GM12878 (cell line): ENCODE results near the gene MLST8.

Source experiments
- CREB1 ChIP-seq: IDR thresholded peaks from 2 replicates; pipeline ENCODE4 v1.6.1; 2012; ENCODE audit warnings: low read depth, mild to moderate bottlenecking, inconsistent platforms
- CTCF ChIP-seq, 3 experiments: IDR thresholded peaks in 2 of 3; conservative IDR thresholded peaks in 1 of 3; 2 replicates each; pipeline ENCODE4 v1.5.1; 2011; ENCODE audit warnings: low read depth in 3 of 3, low read length in 3 of 3, mild to moderate bottlenecking in 3 of 3, control low read depth in 2 of 3, moderate library complexity in 2 of 3, inconsistent platforms in 1 of 3, mixed read lengths in 1 of 3; ENCODE audit not compliant: control insufficient read depth in 2 of 3, insufficient read depth in 1 of 3; ENCODE audit errors: extremely low read depth in 1 of 3
- EGR1 ChIP-seq, 2 experiments: IDR thresholded peaks; 1 replicate in 1 of 2; 2 replicates in 1 of 2; pipeline ENCODE4 v1.6.1; 2011 to 2012; ENCODE audit warnings: low read depth in 2 of 2, low read length in 2 of 2, borderline replicate concordance in 1 of 2, mild to moderate bottlenecking in 1 of 2, moderate library complexity in 1 of 2
- HDAC2 ChIP-seq: fragments of 200-600 bp; sonication (generic); IDR thresholded peaks from 2 replicates; pipeline ENCODE4 v1.6.1; 2017
- MAX ChIP-seq: IDR thresholded peaks from 2 replicates; pipeline ENCODE4 v1.6.1; 2012; ENCODE audit warnings: low read depth, low read length, improper control_type of control experiment
- PAX5 ChIP-seq: IDR thresholded peaks from 2 replicates; pipeline ENCODE4 v1.6.1; 2011; ENCODE audit warnings: low read depth, low read length, borderline replicate concordance
- POLR2AphosphoS5 ChIP-seq: IDR thresholded peaks from 2 replicates; pipeline ENCODE4 v1.6.1; 2011; ENCODE audit warnings: mild to moderate bottlenecking, low read length, inconsistent platforms
- SIN3A ChIP-seq: IDR thresholded peaks from 2 replicates; pipeline ENCODE4 v1.6.1; 2012; ENCODE audit warnings: low read depth, low read length, improper control_type of control experiment
- SP1 ChIP-seq: IDR thresholded peaks from one replicate; pipeline ENCODE4 v1.6.1; 2011; ENCODE audit warnings: low read depth, low read length
- SREBF1 ChIP-seq: IDR thresholded peaks from 2 replicates; pipeline ENCODE4 v1.6.1; 2012; ENCODE audit warnings: mild to moderate bottlenecking, low read length
- TARDBP ChIP-seq: IDR thresholded peaks from 2 replicates; pipeline ENCODE4 v1.6.1; 2016; ENCODE audit warnings: borderline replicate concordance
- ZBTB33 ChIP-seq: fragments of 450-650 bp; IDR thresholded peaks from 2 replicates; pipeline ENCODE4 v1.6.1; 2017; ENCODE audit warnings: mild to moderate bottlenecking

GRCh38 chr16:2198283-2198682 is 7.0 kb upstream of the MLST8 start:
- TF ChIP-seq SIN3A (no peak), POLR2AphosphoS5 (no peak), CREB1 (no peak), PAX5 (no peak), MAX (no peak), HDAC2 (no peak), EGR1 (IDR thresholded peaks at IDR 0.05; ENCODE audit: borderline replicate concordance in 1 of 2, low read depth in 2 of 2, low read length in 2 of 2) (no peak), TARDBP (no peak), CTCF (IDR thresholded peaks at IDR 0.05 in 2 of 3, conservative IDR thresholded peaks at IDR 0.05 in 1 of 3; ENCODE audit: control insufficient read depth in 2 of 3, extremely low read depth in 1 of 3, insufficient read depth in 1 of 3, low read depth in 3 of 3, low read length in 3 of 3) (no peak), SREBF1 (no peak), ZBTB33 (no peak), SP1 (no peak)
